ENCODE results near the gene UTF1.

The UTF1 gene

DNA sequence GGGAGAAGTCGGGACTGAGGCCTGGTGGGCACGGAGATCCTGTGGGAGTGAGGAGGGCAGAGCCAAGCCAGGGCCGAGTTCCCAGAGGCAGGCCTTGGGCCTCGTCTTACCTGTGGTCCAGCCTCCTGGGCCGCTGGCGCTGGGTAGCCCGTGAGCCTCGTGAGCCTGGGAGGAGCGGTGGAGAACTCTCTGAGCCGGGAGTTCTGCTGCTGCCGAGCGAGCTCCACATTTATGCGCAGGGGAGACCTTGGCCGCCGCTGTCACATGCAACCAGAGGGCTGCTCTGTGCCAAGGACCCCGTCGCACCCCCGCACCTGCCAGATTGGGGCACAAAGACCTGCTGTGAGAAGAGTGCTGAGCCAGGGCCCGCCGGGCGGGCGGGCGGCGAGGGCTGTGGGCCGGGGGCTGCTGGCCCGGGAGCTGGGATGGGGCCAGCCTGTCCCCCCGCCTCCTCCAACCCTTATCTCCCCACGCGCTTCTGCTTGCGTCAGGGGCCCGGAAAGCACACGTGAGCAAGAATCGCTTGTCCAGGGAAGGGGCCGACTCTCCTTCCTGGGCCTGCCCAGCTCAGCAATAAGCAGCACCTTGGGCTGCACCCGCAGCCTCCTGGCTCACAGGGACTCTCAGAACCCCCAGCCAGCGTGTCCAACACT lies 17.8 kb downstream of the UTF1 start:
- no peak for DNase-seq (ENCODE audit: low read depth)

DNA sequence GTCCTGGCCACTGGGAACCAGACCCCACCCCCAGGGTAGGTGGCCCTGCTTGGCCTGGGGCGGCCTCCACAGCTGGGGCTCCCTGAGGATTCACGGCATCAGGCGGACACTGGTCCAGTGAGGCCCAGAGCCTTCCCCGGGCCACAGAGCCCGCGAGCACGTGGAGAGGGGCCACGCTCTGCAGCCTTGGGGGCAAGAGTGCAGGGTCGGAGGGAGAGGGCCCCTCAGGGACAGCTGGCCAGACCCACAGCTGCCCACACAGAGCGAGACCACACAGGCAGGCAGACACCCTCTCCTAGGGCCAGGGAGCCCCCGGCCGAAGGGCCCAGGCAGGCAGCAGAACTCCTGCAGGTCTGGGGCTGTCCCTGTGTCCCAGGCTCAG lies 18.3 kb downstream of the UTF1 start:
- DNase-seq (ENCODE audit: low read depth): no peak

DNA sequence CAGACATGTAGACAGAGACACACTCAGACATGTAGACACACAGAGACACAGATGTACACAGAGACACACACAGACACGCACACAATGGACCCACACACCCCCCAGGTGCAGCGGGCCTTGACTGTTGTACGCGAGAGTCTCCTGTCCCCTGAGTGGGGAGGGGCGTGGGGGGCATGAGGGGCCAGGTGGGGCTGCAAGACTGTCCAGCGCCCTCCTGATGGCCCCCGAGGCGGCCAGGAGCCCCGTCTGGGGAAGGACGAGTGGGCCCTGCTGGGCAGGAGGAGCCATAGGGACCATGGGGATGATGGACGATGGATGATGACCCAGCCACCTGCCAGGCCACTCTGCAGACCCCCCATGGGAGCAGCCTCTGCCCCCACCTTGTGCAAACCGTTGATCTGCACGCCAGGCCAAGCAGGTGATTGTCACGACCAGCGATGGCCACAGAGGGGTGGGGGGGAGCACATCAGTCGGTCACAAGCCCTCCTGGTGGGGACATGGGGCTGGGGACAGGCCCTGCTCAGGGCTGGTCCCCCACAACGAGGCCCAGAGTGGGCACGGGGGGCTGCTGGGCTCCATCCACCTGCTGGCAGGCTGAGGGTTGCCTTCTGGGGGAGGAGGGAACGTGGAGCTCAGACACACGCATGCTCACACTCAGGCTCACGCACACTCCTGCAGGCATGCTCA lies 19.2 kb downstream of the UTF1 start:
- DNase-seq (ENCODE audit: low read depth): no peak

DNA sequence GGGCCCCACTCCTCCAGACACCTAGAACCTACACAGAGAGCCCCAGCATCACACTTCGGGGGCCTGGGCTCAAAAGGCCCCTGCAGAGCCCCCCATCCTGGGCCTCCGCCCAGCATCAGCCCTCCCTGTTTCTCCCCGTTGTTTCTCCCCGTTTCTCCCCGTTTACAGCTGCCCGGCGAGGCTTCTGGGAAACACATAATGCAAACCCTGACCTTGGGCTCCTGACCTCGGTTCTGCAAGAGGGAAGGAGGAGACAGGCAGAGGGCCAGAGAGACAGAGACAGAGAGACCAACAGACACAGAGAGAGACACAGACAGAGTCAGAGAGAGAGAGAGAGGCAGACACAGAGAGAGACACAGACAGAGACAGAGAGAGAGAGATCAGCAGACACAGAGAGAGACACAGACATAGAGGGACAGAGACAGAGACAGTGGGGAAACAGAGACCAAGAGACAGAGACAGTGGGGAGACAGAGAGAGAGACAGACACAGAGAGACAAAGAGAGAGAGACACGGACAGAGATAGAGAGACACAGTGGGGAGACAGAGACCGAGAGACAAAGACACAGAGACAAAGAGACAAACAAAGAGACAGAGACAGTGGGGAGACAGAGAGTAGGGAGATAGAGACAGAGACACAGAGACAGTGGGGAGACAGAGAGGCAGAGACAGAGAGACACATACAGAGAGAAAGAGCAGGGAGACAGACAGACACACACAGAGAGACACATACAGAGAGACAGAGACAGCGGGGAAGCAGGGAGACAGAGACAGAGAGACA lies 20.1 kb downstream of the UTF1 start:
- peak; percentile 40 for DNase-seq (ENCODE audit: low read depth)

DNA sequence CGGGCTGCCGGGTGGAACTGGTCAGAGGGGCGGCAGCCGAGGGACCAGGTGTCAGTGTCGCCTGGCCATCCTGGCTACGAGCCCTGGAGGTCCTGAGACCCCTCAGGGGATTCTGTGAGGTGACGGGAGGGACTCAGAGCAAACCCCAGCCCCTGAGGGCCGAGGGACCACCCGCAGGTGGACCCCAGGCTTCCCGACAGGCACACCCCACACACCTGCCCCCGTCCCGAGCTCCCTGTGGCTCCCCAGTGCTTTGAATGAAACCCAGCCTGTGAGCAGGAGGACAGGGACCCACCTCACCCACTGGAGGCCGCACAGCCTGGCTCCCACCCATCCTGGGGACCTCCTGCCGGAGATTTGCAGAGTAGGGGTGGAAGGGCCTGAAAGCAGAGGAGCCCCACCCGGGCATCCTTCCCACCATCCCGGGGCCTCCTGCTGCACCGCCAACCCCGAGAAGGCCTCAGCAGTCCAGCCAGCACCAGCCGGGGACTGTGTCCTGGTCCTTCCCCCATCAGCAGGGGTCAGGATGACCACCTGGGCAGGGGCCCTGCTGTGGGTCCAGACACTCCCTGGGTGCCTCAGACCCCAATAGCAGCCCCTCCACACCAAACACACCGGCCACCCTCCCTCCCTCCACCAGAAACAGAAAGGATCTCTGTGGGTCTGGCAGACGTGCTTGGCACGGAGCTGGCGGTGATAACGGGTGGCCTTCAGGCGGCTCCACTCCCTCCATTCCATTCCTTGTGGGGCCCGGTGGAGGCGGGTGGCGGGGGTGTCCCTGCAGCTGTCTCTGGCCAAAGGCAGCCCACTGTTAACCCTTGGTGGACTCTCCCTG lies 21.6 kb downstream of the UTF1 start:
- no peak for DNase-seq (ENCODE audit: low read depth)

DNA sequence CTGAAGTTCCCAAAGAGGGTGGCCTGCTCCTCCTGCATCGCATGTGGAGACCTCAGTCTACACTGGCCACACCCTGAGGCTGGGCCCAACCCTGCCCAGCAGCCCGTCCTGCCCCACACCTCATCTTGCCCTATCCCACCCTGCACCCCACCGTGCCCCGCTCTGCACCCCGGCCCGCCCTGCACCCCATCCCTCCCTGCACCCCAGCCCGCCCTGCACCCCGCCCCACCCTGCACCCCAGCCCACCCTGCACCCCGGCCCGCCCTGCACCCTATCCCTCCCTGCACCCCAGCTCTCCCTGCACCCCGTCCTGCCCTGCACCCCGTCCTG lies 22.2 kb downstream of the UTF1 start:
- DNase-seq (ENCODE audit: low read depth): no peak

DNA sequence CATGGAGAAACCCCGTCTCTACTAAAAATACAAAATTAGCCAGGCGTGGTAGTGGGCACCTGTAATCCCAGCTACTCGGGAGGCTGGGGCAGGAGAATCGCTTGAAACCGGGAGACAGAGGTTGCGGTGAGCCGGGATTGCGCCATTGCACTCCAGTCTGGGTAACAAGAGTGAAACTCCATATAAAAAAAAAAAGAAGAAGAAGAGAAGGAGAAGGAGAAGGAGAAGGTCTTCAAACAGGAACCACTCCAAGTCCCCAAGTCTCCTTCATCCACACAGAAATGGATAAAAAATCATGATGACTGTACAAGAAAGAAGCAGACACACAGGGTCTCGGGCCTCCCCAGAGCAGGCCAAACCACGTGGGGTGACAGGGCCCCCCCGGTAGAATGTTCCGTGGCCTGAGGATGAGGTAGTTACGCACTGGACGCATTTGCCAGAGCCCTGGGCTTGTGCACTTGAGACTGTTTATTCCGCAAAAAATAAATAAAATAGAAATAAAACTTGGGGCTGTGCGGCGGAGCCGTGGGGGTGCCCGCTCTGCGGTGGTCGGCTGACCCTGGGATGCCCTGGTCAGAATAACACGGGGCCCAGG lies 23.4 kb downstream of the UTF1 start:
- DNase-seq (ENCODE audit: low read depth): no peak

DNA sequence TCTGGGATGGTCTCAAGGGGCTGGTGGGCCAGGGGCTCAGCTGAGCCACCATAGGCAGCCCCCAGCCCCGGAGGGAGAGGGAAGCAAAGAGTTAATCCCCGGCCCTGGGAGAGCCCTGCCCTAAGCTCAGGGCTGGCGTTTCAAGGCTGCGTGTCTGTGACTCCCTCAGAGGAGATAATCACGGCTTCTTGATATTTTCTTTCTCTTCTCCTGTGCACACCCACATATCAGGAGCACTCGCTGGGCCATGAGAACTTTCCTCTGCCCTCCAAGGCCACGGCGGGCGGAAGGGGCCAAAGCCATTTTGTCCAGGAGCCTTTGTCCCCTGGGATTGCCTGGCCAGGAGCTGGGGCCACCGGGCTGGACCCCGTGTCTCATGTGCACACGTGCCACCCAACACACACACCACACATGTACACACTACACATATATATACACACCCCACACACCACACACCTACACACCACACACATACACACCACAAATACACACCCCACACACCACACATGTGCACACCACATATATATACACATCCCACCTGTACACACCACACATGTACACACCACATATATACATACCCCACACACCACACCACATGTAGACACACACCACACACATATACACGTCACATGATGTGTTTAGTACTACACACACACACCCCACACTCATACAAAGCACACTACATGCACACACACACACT lies 24.6 kb downstream of the UTF1 start:
- peak; percentile 45 for DNase-seq (ENCODE audit: low read depth)

DNA sequence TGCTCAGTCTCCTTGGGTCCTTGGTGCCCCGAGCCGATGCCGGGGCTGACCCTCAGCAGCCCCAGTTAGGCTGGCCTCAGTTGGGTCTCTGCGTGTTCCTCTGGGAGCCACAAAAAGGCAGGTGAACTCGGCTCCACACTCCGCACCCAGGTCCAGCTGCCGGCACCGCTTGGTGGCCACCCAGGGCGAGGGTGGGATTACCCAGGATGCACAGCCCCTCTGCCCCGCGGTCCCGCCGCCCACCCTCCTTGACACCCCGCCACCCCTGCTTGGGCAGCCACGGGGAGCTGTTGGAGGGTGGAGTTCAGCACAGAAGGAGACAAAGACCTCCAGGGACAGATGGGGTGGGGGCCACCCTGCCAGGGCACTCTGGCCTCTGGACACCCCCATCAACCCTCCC lies 25.3 kb downstream of the UTF1 start:
- DNase-seq (ENCODE audit: low read depth): no peak

DNA sequence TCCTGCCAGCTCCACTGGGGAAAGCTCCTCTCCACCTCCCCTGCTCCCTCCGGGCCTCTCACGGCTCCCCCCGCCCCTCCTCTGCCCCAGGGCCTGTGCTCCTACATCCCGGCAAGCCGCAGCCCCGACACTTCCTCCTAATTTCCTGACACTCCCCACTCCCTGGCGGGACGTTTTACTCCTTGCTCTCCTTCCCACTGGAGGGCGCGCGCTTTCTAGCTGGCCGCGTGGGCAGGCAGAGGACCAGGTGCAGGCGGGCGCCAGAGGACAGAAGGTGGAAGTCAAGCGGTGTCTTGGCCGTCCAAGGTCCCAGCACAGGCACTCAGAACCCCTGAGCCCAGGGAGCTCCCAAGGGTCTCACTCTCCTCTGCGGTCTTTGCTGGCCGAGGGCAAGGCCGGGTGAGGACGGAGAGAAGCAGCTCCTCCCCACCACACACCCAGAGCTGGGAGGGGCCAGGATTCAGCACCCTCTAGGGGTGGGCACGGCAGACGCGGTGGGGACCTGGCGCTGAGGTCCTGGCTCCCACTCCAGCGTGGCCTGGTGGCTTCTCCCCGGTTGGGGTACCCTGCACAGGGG lies 27.6 kb downstream of the UTF1 start:
- DNase-seq (ENCODE audit: low read depth): peak; percentile 40

DNA sequence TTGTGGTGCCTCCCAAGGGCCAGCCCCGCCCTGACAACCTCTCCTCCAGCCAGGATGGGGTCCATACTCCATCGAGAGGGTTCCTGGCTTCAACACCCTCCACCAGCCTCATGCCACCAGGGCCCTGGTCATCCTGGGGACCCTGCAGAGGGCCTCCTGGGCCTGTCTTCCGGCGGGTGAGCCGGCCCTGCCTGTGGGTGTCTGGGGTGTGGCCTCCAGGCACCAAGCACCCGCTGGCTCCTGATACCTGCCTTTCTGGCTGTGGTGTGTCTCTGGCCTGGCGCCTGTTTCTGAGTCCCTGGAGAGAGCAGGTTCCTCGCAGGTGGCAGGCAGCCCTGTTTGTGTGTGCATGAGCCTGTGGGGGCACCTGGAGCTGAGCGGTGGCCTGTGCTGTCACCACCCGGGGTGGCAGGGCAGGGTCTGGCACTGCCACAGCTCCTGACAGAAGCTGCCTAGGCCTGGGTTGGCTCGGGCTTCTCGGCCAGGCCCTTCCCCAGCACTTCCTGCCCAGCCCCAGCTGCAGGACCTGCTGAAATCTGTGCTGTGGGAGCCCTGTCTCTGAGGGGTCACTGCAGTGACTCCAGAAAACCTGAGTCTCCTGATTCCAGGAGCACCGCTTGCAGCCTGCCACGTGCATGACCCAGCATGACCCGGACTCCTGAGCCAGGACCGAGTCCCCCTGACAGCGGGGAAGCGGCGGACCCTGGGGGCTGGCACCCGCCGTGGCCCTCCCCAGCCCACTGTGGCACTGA lies 28.2 kb downstream of the UTF1 start:
- DNase-seq (ENCODE audit: low read depth): no peak

DNA sequence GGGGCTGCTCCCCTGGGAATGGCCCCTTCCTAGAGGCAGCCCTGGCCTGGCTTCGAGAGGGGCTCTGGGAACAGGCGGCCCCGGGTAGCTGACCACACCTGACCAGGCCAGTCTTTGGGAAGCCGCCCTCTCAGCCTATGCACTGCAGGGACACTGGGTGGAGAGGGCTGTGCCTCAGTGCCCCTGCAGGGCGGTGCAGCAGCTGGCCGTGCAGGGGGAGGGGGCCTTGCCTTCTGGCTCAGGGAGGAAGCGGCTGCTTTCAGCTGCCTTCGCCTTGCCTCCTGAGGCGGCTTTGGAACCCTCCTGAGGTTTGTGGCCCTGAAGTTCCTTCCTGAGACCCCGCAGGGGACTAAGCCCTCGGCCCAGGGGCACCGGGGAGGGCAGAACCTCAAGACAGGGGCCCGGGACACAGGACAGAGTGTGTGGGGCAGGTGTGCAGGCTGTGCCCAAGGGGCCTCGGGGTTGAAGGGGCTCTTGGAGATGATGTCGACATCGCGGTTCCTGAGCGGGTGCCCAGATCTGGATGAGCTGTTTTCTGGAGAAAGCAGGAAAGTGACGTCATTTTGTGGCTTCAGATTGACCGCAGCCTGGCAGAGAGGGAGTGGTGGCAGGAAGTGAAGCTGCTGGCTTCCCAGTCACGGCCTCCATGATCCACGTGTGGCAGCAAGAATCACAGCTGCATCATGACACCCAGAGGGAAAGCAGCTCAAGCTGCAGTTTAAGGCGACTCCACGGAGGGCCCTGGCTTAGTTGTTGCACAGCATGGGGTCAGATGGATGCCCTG lies 29.0 kb downstream of the UTF1 start:
- DNase-seq (ENCODE audit: low read depth): peak; percentile 100

DNA sequence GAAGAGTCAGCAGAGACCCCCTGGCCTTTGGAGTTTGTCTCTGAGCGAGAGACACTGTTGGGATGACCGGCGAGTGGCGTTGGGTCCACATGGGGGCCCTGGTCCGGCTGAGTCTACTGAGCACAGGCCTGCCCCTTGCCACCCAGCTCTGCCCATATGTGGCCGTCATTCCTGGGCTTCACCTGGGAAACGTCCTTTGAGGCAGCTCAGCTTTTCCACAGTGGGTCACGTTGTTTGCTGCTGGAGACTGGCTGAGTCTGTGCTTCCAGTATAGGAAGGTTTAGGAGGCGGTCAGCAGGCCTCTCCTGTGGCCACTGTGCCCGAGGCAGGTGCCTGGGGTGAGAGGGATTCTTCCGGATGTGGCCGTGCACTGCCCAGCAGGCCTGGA lies 29.6 kb downstream of the UTF1 start:
- no peak for DNase-seq (ENCODE audit: low read depth)

DNA sequence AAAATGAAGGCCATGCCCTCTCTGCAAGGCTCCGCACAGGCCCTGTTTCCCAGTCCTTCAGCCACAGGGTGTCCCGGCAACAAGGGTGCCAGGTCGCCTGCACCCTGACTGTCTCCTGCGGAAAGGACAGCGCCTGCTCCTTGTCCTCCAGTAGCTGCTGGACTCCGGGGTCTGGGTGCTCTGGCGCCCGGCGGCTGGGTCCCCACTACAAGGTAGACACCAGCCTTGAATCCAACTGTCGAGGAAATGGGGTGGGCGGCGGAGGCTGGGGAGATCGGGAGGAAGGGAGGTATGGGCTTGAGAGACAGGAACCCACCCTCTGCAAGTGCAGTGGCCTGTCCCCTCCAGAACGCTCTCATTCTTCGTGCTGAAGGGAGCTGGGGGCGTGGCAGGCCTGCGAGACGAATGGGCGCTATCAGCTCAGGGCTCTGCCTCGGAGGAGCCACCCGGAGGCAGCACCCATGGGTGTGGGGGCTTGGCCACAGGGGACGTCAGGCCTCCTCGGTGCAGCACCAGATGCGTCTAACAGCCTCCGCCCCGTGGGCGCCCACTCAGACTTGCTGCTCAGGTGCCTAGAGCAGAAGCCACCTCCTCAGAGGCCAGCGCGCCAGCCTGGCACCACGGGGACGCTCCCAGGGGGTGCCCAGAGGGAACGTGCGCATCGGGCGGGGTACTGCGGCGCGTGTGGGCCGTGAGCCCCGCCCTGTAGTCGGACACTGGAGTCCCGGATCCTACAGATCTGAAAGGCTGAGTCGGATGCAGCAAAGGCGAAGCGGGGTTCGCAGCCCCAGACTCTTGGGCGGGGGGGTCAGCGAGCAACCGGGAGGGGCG lies 31.1 kb downstream of the UTF1 start:
- no peak for DNase-seq (ENCODE audit: low read depth)

DNA sequence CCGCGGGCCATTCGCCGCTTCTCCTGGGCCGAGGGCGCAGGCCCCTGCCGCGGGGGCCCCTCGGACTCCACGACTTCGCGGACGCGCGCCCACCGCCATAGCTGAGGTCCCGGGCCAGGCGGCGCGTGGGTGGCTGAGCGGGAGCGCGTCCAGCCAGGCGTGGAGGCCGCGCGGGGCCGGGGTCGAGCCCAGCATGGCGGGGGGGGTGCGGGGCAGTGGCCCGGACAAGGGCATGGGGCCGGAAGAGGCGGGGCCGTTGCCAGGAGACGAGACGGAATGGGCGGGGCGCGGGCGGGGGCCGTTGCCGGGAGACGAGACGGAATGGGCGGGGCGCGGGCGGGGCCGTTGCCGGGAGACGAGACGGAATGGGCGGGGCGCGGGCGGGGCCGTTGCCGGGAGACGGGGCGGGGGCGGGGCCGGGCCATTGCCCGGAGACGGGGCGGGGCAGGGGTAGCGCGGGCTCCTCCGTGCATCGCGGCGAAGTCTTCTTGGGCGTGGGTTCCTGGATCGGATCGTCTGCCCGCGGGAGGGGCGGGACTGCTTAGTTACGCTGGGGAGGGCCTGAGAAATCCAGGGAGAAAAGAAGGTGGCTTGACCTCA lies 31.8 kb downstream of the UTF1 start:
- peak; percentile 49 for DNase-seq (ENCODE audit: low read depth)

DNA sequence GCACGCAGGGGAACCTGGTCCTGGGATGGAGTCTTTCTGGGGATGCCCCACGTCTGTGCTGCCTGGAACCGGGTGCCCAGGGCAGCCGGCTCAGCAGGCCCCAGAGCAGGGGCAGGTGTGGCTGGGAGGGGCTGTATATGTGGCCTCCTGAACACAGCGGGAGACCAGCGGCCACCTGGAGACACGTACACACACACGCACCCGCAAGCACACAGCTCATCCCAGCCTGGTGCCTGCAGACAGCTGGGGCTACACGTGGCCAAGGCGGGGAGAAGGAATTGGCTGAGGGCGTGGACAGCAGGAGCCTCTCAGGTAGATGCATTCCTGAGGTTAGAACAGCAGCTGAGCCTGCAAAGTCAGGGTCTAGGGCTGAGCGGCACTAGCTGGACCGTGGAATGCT lies 32.7 kb downstream of the UTF1 start:
- DNase-seq (ENCODE audit: low read depth): no peak

DNA sequence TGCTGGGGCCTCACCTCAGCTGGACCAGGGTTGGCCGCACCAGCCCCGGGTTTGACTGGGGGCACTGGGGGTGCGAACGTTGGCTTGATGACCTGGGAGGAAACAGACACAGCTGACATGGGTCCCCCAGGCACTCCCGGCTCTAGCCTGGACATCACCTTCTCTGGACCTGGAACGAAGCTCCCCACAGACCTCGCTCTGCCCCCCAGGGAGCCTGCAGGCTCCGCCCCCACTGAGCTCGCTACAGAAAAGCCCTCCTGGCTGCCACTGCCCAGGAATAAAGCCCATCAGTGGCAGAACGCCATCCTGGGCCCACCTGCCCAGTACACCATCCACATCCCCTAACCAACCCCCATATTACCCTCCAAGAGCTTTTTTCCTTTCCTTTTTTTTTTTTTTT lies 33.7 kb downstream of the UTF1 start:
- DNase-seq (ENCODE audit: low read depth): no peak

DNA sequence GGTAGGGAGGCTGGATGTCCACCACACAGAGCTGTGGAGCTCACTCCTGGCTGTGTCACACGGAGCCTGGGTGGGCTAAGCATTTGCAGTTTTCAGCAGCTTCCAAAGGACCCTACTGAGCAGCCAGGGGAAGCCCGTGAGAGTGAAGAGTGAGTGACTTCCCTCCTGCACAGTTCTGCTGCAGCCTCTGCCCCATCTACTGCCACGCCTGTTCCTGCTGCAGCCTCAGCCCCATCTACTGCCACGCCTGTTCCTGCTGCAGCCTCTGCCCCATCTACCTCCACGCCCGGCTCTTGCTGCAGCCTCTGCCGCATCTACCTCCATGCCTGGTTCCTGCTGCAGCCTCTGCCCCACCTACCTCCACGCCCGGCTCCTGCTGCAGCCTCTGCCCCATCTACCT lies 34.4 kb downstream of the UTF1 start:
- DNase-seq (ENCODE audit: low read depth): no peak
